ENCODE measurements around the gene N4BP2L2. TPM values are rescaled to one million over a fixed set of nuclear protein-coding genes. Genes with fewer than 3 reads are reported as not detected.
A peak's percentile ranks its signal among the peaks of the same experiment; 100 is the strongest.

N4BP2L2 gene
- polyA plus RNA-seq, 2 donors: 30.7 to 37.5 TPM

GRCh38 chr13:32430018-32430747 is 108.4 kb downstream of the N4BP2L2 start:
- Histone ChIP-seq H3K36me3 (ENCODE audit: control insufficient read depth in 2 of 2, insufficient read depth in 2 of 2, low read length in 1 of 2) (no peaks in the 10 kb centered on the region), H3K4me1 (ENCODE audit: control insufficient read depth in 2 of 2, insufficient read depth in 2 of 2, low read length in 1 of 2) (peaks cover 0 to 5% of the 10 kb centered on the region in 2 donors), H3K27ac (ENCODE audit: low read depth in 2 of 2, low read length in 1 of 2) (no peak overlapping the region), H3K27me3 (ENCODE audit: control insufficient read depth in 1 of 2, insufficient read depth in 2 of 2, low read length in 2 of 2) (no peaks in the 10 kb centered on the region), H3K9me3 (ENCODE audit: control insufficient read depth in 2 of 2, insufficient read depth in 1 of 2, low read depth in 1 of 2, low read length in 1 of 2) (no peaks in the 10 kb centered on the region), H3K4me3 (ENCODE audit: low read depth in 1 of 2, low read length in 2 of 2) (no peak overlapping the region)
- WGBS, 2 donors: 73 to 81% methylated on average over 6 of the region's 6 CpGs

GRCh38 chr13:32429433-32429909 is 109.1 kb downstream of the N4BP2L2 start:
- 97 to 98% methylated on average over 6 of the region's 6 CpGs for WGBS, 2 donors
- Histone ChIP-seq H3K4me1 (ENCODE audit: control insufficient read depth in 2 of 2, insufficient read depth in 2 of 2, low read length in 1 of 2) (peaks cover 0 to 5% of the 10 kb centered on the region in 2 donors), H3K9me3 (ENCODE audit: control insufficient read depth in 2 of 2, insufficient read depth in 1 of 2, low read depth in 1 of 2, low read length in 1 of 2) (no peaks in the 10 kb centered on the region), H3K27ac (ENCODE audit: low read depth in 2 of 2, low read length in 1 of 2) (no peak overlapping the region), H3K4me3 (ENCODE audit: low read depth in 1 of 2, low read length in 2 of 2) (no peak overlapping the region), H3K27me3 (ENCODE audit: control insufficient read depth in 1 of 2, insufficient read depth in 2 of 2, low read length in 2 of 2) (no peaks in the 10 kb centered on the region), H3K36me3 (ENCODE audit: control insufficient read depth in 2 of 2, insufficient read depth in 2 of 2, low read length in 1 of 2) (no peaks in the 10 kb centered on the region)

- WGBS, 2 donors: 31 to 35% methylated on average over 9 of the region's 9 CpGs
- Histone ChIP-seq H3K9me3 (ENCODE audit: control insufficient read depth in 2 of 2, insufficient read depth in 1 of 2, low read depth in 1 of 2, low read length in 1 of 2) (no peaks in the 10 kb centered on the region), H3K4me1 (ENCODE audit: control insufficient read depth in 2 of 2, insufficient read depth in 2 of 2, low read length in 1 of 2) (peaks cover 0 to 5% of the 10 kb centered on the region in 2 donors), H3K27ac (ENCODE audit: low read depth in 2 of 2, low read length in 1 of 2) (peak overlapping the region; percentile 81 to 92), H3K4me3 (ENCODE audit: low read depth in 1 of 2, low read length in 2 of 2) (peak overlapping the region; percentile 68 to 83), H3K27me3 (ENCODE audit: control insufficient read depth in 1 of 2, insufficient read depth in 2 of 2, low read length in 2 of 2) (no peaks in the 10 kb centered on the region), H3K36me3 (ENCODE audit: control insufficient read depth in 2 of 2, insufficient read depth in 2 of 2, low read length in 1 of 2) (no peaks in the 10 kb centered on the region)
Observed at GRCh38 chr13:32428581-32429432, 109.8 kb downstream of the N4BP2L2 start.

GRCh38 chr13:32427852-32428580 is 110.6 kb downstream of the N4BP2L2 start, which contains the start of gene N4BP2L1:
Gene N4BP2L1, minus strand, starts transcription at chr13:32428130. Its CDS starts 48 bp downstream, at chr13:32428082.
- Histone ChIP-seq H3K27me3 (ENCODE audit: control insufficient read depth in 1 of 2, insufficient read depth in 2 of 2, low read length in 2 of 2) (no peaks in the 10 kb centered on the region), H3K36me3 (ENCODE audit: control insufficient read depth in 2 of 2, insufficient read depth in 2 of 2, low read length in 1 of 2) (no peaks in the 10 kb centered on the region), H3K27ac (ENCODE audit: low read depth in 2 of 2, low read length in 1 of 2) (peak within 1 kb of the TSS; percentile 81 to 92), H3K9me3 (ENCODE audit: control insufficient read depth in 2 of 2, insufficient read depth in 1 of 2, low read depth in 1 of 2, low read length in 1 of 2) (no peaks in the 10 kb centered on the region), H3K4me1 (ENCODE audit: control insufficient read depth in 2 of 2, insufficient read depth in 2 of 2, low read length in 1 of 2) (peaks cover 0 to 5% of the 10 kb centered on the region in 2 donors), H3K4me3 (ENCODE audit: low read depth in 1 of 2, low read length in 2 of 2) (peak within 1 kb of the TSS; percentile 68 to 83)
- WGBS, 2 donors: 1% methylated on average over 37 to 40 of the region's 40 CpGs

- Histone ChIP-seq H3K27me3 (ENCODE audit: control insufficient read depth in 1 of 2, insufficient read depth in 2 of 2, low read length in 2 of 2) (no peaks in the 10 kb centered on the region), H3K36me3 (ENCODE audit: control insufficient read depth in 2 of 2, insufficient read depth in 2 of 2, low read length in 1 of 2) (no peaks in the 10 kb centered on the region), H3K4me3 (ENCODE audit: low read depth in 1 of 2, low read length in 2 of 2) (peak overlapping the region; percentile 68 to 83), H3K9me3 (ENCODE audit: control insufficient read depth in 2 of 2, insufficient read depth in 1 of 2, low read depth in 1 of 2, low read length in 1 of 2) (no peaks in the 10 kb centered on the region), H3K27ac (ENCODE audit: low read depth in 2 of 2, low read length in 1 of 2) (peak overlapping the region; percentile 81 to 92), H3K4me1 (ENCODE audit: control insufficient read depth in 2 of 2, insufficient read depth in 2 of 2, low read length in 1 of 2) (peaks cover 0 to 5% of the 10 kb centered on the region in 2 donors)
- 1% methylated on average over 81 to 90 of the region's 90 CpGs for WGBS, 2 donors
Observed at GRCh38 chr13:32426990-32427851, 111.4 kb downstream of the N4BP2L2 start.

GRCh38 chr13:32426191-32426989 is 112.2 kb downstream of the N4BP2L2 start:
- Histone ChIP-seq H3K9me3 (ENCODE audit: control insufficient read depth in 2 of 2, insufficient read depth in 1 of 2, low read depth in 1 of 2, low read length in 1 of 2) (no peaks in the 10 kb centered on the region), H3K27me3 (ENCODE audit: control insufficient read depth in 1 of 2, insufficient read depth in 2 of 2, low read length in 2 of 2) (no peaks in the 10 kb centered on the region), H3K27ac (ENCODE audit: low read depth in 2 of 2, low read length in 1 of 2) (peak overlapping the region; percentile 81 to 92), H3K4me1 (ENCODE audit: control insufficient read depth in 2 of 2, insufficient read depth in 2 of 2, low read length in 1 of 2) (peaks cover 0 to 5% of the 10 kb centered on the region in 2 donors), H3K4me3 (ENCODE audit: low read depth in 1 of 2, low read length in 2 of 2) (peak overlapping the region; percentile 68 to 83), H3K36me3 (ENCODE audit: control insufficient read depth in 2 of 2, insufficient read depth in 2 of 2, low read length in 1 of 2) (no peaks in the 10 kb centered on the region)
- 40 to 42% methylated on average over 19 of the region's 19 CpGs for WGBS, 2 donors

GRCh38 chr13:32425158-32425557 is 113.4 kb downstream of the N4BP2L2 start:
- Histone ChIP-seq H3K27ac (ENCODE audit: low read depth in 2 of 2, low read length in 1 of 2) (no peak overlapping the region), H3K36me3 (ENCODE audit: control insufficient read depth in 2 of 2, insufficient read depth in 2 of 2, low read length in 1 of 2) (peaks cover 0 to under 1% of the 10 kb centered on the region in 2 donors), H3K9me3 (ENCODE audit: control insufficient read depth in 2 of 2, insufficient read depth in 1 of 2, low read depth in 1 of 2, low read length in 1 of 2) (no peaks in the 10 kb centered on the region), H3K4me1 (ENCODE audit: control insufficient read depth in 2 of 2, insufficient read depth in 2 of 2, low read length in 1 of 2) (peaks cover 0 to 5% of the 10 kb centered on the region in 2 donors), H3K27me3 (ENCODE audit: control insufficient read depth in 1 of 2, insufficient read depth in 2 of 2, low read length in 2 of 2) (no peaks in the 10 kb centered on the region), H3K4me3 (ENCODE audit: low read depth in 1 of 2, low read length in 2 of 2) (no peak overlapping the region)
- 90 to 92% methylated on average over 7 of the region's 7 CpGs for WGBS, 2 donors

GRCh38 chr13:32423592-32423991 is 115.0 kb downstream of the N4BP2L2 start:
- no peaks in the 10 kb centered on the region for H3K27me3 ChIP-seq (ENCODE audit: control insufficient read depth in 1 of 2, insufficient read depth in 2 of 2, low read length in 2 of 2)
- H3K9me3 ChIP-seq (ENCODE audit: control insufficient read depth in 2 of 2, insufficient read depth in 1 of 2, low read depth in 1 of 2, low read length in 1 of 2): peaks cover 2 to 4% of the 10 kb centered on the region in 2 donors
- H3K4me3 ChIP-seq (ENCODE audit: low read depth in 1 of 2, low read length in 2 of 2): no peak overlapping the region
- H3K36me3 ChIP-seq (ENCODE audit: control insufficient read depth in 2 of 2, insufficient read depth in 2 of 2, low read length in 1 of 2): peaks cover 0 to 2% of the 10 kb centered on the region in 2 donors
- H3K4me1 ChIP-seq (ENCODE audit: control insufficient read depth in 2 of 2, insufficient read depth in 2 of 2, low read length in 1 of 2): peaks cover 0 to 5% of the 10 kb centered on the region in 2 donors
- 83 to 89% methylated on average over 3 of the region's 3 CpGs for WGBS, 2 donors
- H3K27ac ChIP-seq (ENCODE audit: low read depth in 2 of 2, low read length in 1 of 2): no peak overlapping the region

Measured in esophagus (tissue), 2 donors.